ENCODE results near the gene SSH3. TPM values are rescaled to one million over a fixed set of nuclear protein-coding genes. Genes with fewer than 3 reads are reported as not detected.

Gene SSH3
- total RNA-seq, 1 experiment from 2014 or later: 38.0 TPM

GRCh38 chr11:67355023-67355793, 51.9 kb downstream of the SSH3 start:
- DNase-seq (ENCODE audit: unreplicated experiment): no peak
- H3K27me3 Mint-ChIP-seq (ENCODE audit: insufficient read depth, unreplicated experiment): no peaks in the 10 kb centered on the region
- ChIA-PET CTCF (interaction anchor here (0.6 to 18.6 kb wide), 7 partner anchors 9 to 735 kb away, joined by 3 to 659 read pairs (median 4); partner anchors contain the start of gene CLCF1), POLR2A (interaction anchor here (0.7 to 9.3 kb wide), 8 partner anchors 10 to 113 kb away, joined by 3 to 144 read pairs (median 16); partner anchors contain the start of genes CLCF1 and RAD9A)
- H3K36me3 Mint-ChIP-seq (ENCODE audit: insufficient read depth, unreplicated experiment): peaks cover 12% of the 10 kb centered on the region
- peaks cover 46% of the 10 kb centered on the region for H3K4me1 Mint-ChIP-seq (ENCODE audit: insufficient read depth, unreplicated experiment)
- intact Hi-C loops (cut with micrococcal nuclease): no loop called here
- BruUV-seq (replicated peaks): no TSS peak
- peak overlapping the region; percentile 19 for H3K4me3 Mint-ChIP-seq (ENCODE audit: unreplicated experiment)
- no peaks in the 10 kb centered on the region for H3K9me3 Mint-ChIP-seq (ENCODE audit: unreplicated experiment)
- no peak for TF ChIP-seq CTCF (IDR thresholded peaks at IDR 0.05; ENCODE audit: unreplicated experiment)
- peak overlapping the region; percentile 91 for H3K27ac Mint-ChIP-seq (ENCODE audit: low read depth, unreplicated experiment)

GRCh38 chr11:67355794-67356386, 52.6 kb downstream of the SSH3 start:
- CTCF ChIA-PET: interaction anchor here (0.6 to 18.6 kb wide), 12 partner anchors 9 to 235 kb away, joined by 3 to 659 read pairs (median 4); partner anchors contain the start of genes CLCF1 and RAD9A
- H3K27ac Mint-ChIP-seq (ENCODE audit: low read depth, unreplicated experiment): peak overlapping the region; percentile 91
- no peak overlapping the region for H3K4me3 Mint-ChIP-seq (ENCODE audit: unreplicated experiment)

GRCh38 chr11:67356387-67356863, 53.1 kb downstream of the SSH3 start:
- Mint-ChIP-seq H3K27ac (ENCODE audit: low read depth, unreplicated experiment) (peak overlapping the region; percentile 74), H3K9me3 (ENCODE audit: unreplicated experiment) (no peaks in the 10 kb centered on the region), H3K4me3 (ENCODE audit: unreplicated experiment) (peak overlapping the region; percentile 17), H3K27me3 (ENCODE audit: insufficient read depth, unreplicated experiment) (no peaks in the 10 kb centered on the region), H3K36me3 (ENCODE audit: insufficient read depth, unreplicated experiment) (peaks cover 9% of the 10 kb centered on the region), H3K4me1 (ENCODE audit: insufficient read depth, unreplicated experiment) (peaks cover 46% of the 10 kb centered on the region)
- intact Hi-C loops (cut with micrococcal nuclease): no loop called here
- no peak for DNase-seq (ENCODE audit: unreplicated experiment)
- no TSS peak for BruUV-seq (replicated peaks)
- no peak for TF ChIP-seq CTCF (IDR thresholded peaks at IDR 0.05; ENCODE audit: unreplicated experiment)
- ChIA-PET POLR2A (interaction anchor here (0.6 to 9.3 kb wide), 8 partner anchors 9 to 234 kb away, joined by 3 to 144 read pairs (median 4); partner anchors contain the start of gene CLCF1), CTCF (interaction anchor here (0.6 to 18.6 kb wide), 13 partner anchors 9 to 121 kb away, joined by 3 to 659 read pairs (median 4); partner anchors contain the start of genes CLCF1 and RAD9A)

More at GRCh38 chr11:67355794-67356386, 52.6 kb downstream of the SSH3 start:
- no peak for TF ChIP-seq CTCF (IDR thresholded peaks at IDR 0.05; ENCODE audit: unreplicated experiment)
- H3K4me1 Mint-ChIP-seq (ENCODE audit: insufficient read depth, unreplicated experiment): peaks cover 46% of the 10 kb centered on the region
- H3K36me3 Mint-ChIP-seq (ENCODE audit: insufficient read depth, unreplicated experiment): peaks cover 12% of the 10 kb centered on the region
- no peaks in the 10 kb centered on the region for H3K9me3 Mint-ChIP-seq (ENCODE audit: unreplicated experiment)
- no peak for DNase-seq (ENCODE audit: unreplicated experiment)
- BruUV-seq (replicated peaks): no TSS peak
- intact Hi-C loops (cut with micrococcal nuclease): no loop called here
- POLR2A ChIA-PET: interaction anchor here (0.7 to 9.3 kb wide), 9 partner anchors 9 to 112 kb away, joined by 3 to 144 read pairs (median 5); partner anchors contain the start of gene CLCF1
- no peaks in the 10 kb centered on the region for H3K27me3 Mint-ChIP-seq (ENCODE audit: insufficient read depth, unreplicated experiment)

All from MCF 10A (cell line).